ENCODE data around the gene CALN1.

The CALN1 gene

GRCh38 chr7:72254455-72254854 lies 157.7 kb downstream of the CALN1 start:
- H3K4me3 ChIP-seq (ENCODE audit: insufficient read depth in 1 of 2, low read depth in 1 of 2, low read length in 2 of 2), result no peak overlapping the region
- H3K36me3 ChIP-seq (ENCODE audit: control insufficient read depth in 1 of 2, insufficient read depth in 2 of 2, low read depth in 1 of 2, low read length in 2 of 2), result no peaks in the 10 kb centered on the region
- H3K4me1 ChIP-seq (ENCODE audit: control insufficient read depth, insufficient read depth, low read depth, low read length), result no peaks in the 10 kb centered on the region
- no peak overlapping the region for H3K14ac ChIP-seq (ENCODE audit: low read length in 2 of 2)
- H2AFZ ChIP-seq (ENCODE audit: low read depth, low read length), result no peak overlapping the region
- H2BK15ac ChIP-seq (ENCODE audit: low read depth, poor library complexity, severe bottlenecking), result no peak overlapping the region
- no peak overlapping the region for H3K9ac ChIP-seq (ENCODE audit: low read length)
- no peaks in the 10 kb centered on the region for H3K27me3 ChIP-seq (ENCODE audit: control insufficient read depth in 1 of 2, insufficient read depth in 1 of 2, low read length in 2 of 2)
- H3K18ac ChIP-seq (ENCODE audit: low read depth in 1 of 2, low read length in 2 of 2), result no peak overlapping the region
- no peak overlapping the region for H3K4ac ChIP-seq (ENCODE audit: low read depth in 1 of 2, low read length in 2 of 2)
- no peaks in the 10 kb centered on the region for H3K79me1 ChIP-seq (replicated peaks; ENCODE audit: low read length, poor library complexity, severe bottlenecking)
- no peak overlapping the region for H2AK5ac ChIP-seq (ENCODE audit: low read length, severe bottlenecking)
- H3K4me2 ChIP-seq (ENCODE audit: low read length, poor library complexity, severe bottlenecking), result no peak overlapping the region
- no peak overlapping the region for H3K23ac ChIP-seq (ENCODE audit: low read length in 2 of 2)
- no peak overlapping the region for H2BK12ac ChIP-seq (ENCODE audit: low read length in 2 of 2)
- DNase-seq, result no peak
- H4K8ac ChIP-seq (ENCODE audit: low read length), result no peak overlapping the region
- no peak overlapping the region for H4K91ac ChIP-seq (ENCODE audit: low read length)
- no peak overlapping the region for H3K27ac ChIP-seq (ENCODE audit: low read length, poor library complexity, severe bottlenecking)
- no peak overlapping the region for H2BK120ac ChIP-seq (ENCODE audit: low read depth, low read length)
- peaks cover 4% of the 10 kb centered on the region for H3K9me3 ChIP-seq (ENCODE audit: control insufficient read depth, low read length)
- WGBS, result 65% methylated on average over 2 of the region's 4 CpGs
- no peak overlapping the region for H2BK5ac ChIP-seq (ENCODE audit: low read depth, low read length, poor library complexity, severe bottlenecking)

- Histone ChIP-seq H3K4me1 (ENCODE audit: control insufficient read depth, insufficient read depth, low read depth, low read length) (no peaks in the 10 kb centered on the region), H3K27ac (ENCODE audit: low read length, poor library complexity, severe bottlenecking) (no peak overlapping the region), H3K9me3 (ENCODE audit: control insufficient read depth, low read length) (peaks cover 3% of the 10 kb centered on the region), H3K9ac (ENCODE audit: low read length) (no peak overlapping the region), H3K14ac (ENCODE audit: low read length in 2 of 2) (no peak overlapping the region), H2BK120ac (ENCODE audit: low read depth, low read length) (no peak overlapping the region), H2BK12ac (ENCODE audit: low read length in 2 of 2) (no peak overlapping the region), H2AK5ac (ENCODE audit: low read length, severe bottlenecking) (no peak overlapping the region), H3K4me2 (ENCODE audit: low read length, poor library complexity, severe bottlenecking) (no peak overlapping the region), H2BK15ac (ENCODE audit: low read depth, poor library complexity, severe bottlenecking) (no peak overlapping the region), H3K18ac (ENCODE audit: low read depth in 1 of 2, low read length in 2 of 2) (no peak overlapping the region), H4K91ac (ENCODE audit: low read length) (no peak overlapping the region), H3K4me3 (ENCODE audit: insufficient read depth in 1 of 2, low read depth in 1 of 2, low read length in 2 of 2) (no peak overlapping the region), H3K79me1 (replicated peaks; ENCODE audit: low read length, poor library complexity, severe bottlenecking) (no peaks in the 10 kb centered on the region), H3K27me3 (ENCODE audit: control insufficient read depth in 1 of 2, insufficient read depth in 1 of 2, low read length in 2 of 2) (no peaks in the 10 kb centered on the region), H4K8ac (ENCODE audit: low read length) (no peak overlapping the region), H3K23ac (ENCODE audit: low read length in 2 of 2) (no peak overlapping the region), H3K4ac (ENCODE audit: low read depth in 1 of 2, low read length in 2 of 2) (no peak overlapping the region), H2AFZ (ENCODE audit: low read depth, low read length) (no peak overlapping the region), H2BK5ac (ENCODE audit: low read depth, low read length, poor library complexity, severe bottlenecking) (no peak overlapping the region), H3K36me3 (ENCODE audit: control insufficient read depth in 1 of 2, insufficient read depth in 2 of 2, low read depth in 1 of 2, low read length in 2 of 2) (no peaks in the 10 kb centered on the region)
- WGBS, result 64% methylated on average over 3 of the region's 3 CpGs
- no peak for DNase-seq
These were observed 163.0 kb downstream of the CALN1 start for GRCh38 chr7:72249106-72249505.

- no peak for DNase-seq
- H2BK12ac ChIP-seq (ENCODE audit: low read length in 2 of 2), result no peak overlapping the region
- H3K27ac ChIP-seq (ENCODE audit: low read length, poor library complexity, severe bottlenecking), result no peak overlapping the region
- no peak overlapping the region for H2BK120ac ChIP-seq (ENCODE audit: low read depth, low read length)
- H3K4me1 ChIP-seq (ENCODE audit: control insufficient read depth, insufficient read depth, low read depth, low read length), result no peaks in the 10 kb centered on the region
- no peaks in the 10 kb centered on the region for H3K79me1 ChIP-seq (replicated peaks; ENCODE audit: low read length, poor library complexity, severe bottlenecking)
- H4K8ac ChIP-seq (ENCODE audit: low read length), result no peak overlapping the region
- no peak overlapping the region for H2BK15ac ChIP-seq (ENCODE audit: low read depth, poor library complexity, severe bottlenecking)
- H2AFZ ChIP-seq (ENCODE audit: low read depth, low read length), result no peak overlapping the region
- no peak overlapping the region for H3K4me3 ChIP-seq (ENCODE audit: insufficient read depth in 1 of 2, low read depth in 1 of 2, low read length in 2 of 2)
- no peak overlapping the region for H3K4me2 ChIP-seq (ENCODE audit: low read length, poor library complexity, severe bottlenecking)
- H3K27me3 ChIP-seq (ENCODE audit: control insufficient read depth in 1 of 2, insufficient read depth in 1 of 2, low read length in 2 of 2), result no peaks in the 10 kb centered on the region
- no peak overlapping the region for H4K91ac ChIP-seq (ENCODE audit: low read length)
- H2AK5ac ChIP-seq (ENCODE audit: low read length, severe bottlenecking), result no peak overlapping the region
- H3K14ac ChIP-seq (ENCODE audit: low read length in 2 of 2), result no peak overlapping the region
- no peak overlapping the region for H3K23ac ChIP-seq (ENCODE audit: low read length in 2 of 2)
- no peak overlapping the region for H3K4ac ChIP-seq (ENCODE audit: low read depth in 1 of 2, low read length in 2 of 2)
- H3K18ac ChIP-seq (ENCODE audit: low read depth in 1 of 2, low read length in 2 of 2), result no peak overlapping the region
- peaks cover 3% of the 10 kb centered on the region for H3K9me3 ChIP-seq (ENCODE audit: control insufficient read depth, low read length)
- 80% methylated on average over 9 of the region's 10 CpGs for WGBS
- H2BK5ac ChIP-seq (ENCODE audit: low read depth, low read length, poor library complexity, severe bottlenecking), result no peak overlapping the region
- no peak overlapping the region for H3K9ac ChIP-seq (ENCODE audit: low read length)
- no peaks in the 10 kb centered on the region for H3K36me3 ChIP-seq (ENCODE audit: control insufficient read depth in 1 of 2, insufficient read depth in 2 of 2, low read depth in 1 of 2, low read length in 2 of 2)
These were observed 167.2 kb downstream of the CALN1 start for GRCh38 chr7:72244826-72245398.

GRCh38 chr7:72243329-72243728 lies 168.8 kb downstream of the CALN1 start:
- Histone ChIP-seq H3K14ac (ENCODE audit: low read length in 2 of 2) (no peak overlapping the region), H2AFZ (ENCODE audit: low read depth, low read length) (no peak overlapping the region), H3K36me3 (ENCODE audit: control insufficient read depth in 1 of 2, insufficient read depth in 2 of 2, low read depth in 1 of 2, low read length in 2 of 2) (no peaks in the 10 kb centered on the region), H3K9ac (ENCODE audit: low read length) (no peak overlapping the region), H2BK120ac (ENCODE audit: low read depth, low read length) (no peak overlapping the region), H4K8ac (ENCODE audit: low read length) (no peak overlapping the region), H3K4me2 (ENCODE audit: low read length, poor library complexity, severe bottlenecking) (no peak overlapping the region), H3K18ac (ENCODE audit: low read depth in 1 of 2, low read length in 2 of 2) (no peak overlapping the region), H3K9me3 (ENCODE audit: control insufficient read depth, low read length) (peaks cover 3% of the 10 kb centered on the region), H2BK5ac (ENCODE audit: low read depth, low read length, poor library complexity, severe bottlenecking) (no peak overlapping the region), H2BK15ac (ENCODE audit: low read depth, poor library complexity, severe bottlenecking) (no peak overlapping the region), H3K4me3 (ENCODE audit: insufficient read depth in 1 of 2, low read depth in 1 of 2, low read length in 2 of 2) (no peak overlapping the region), H4K91ac (ENCODE audit: low read length) (no peak overlapping the region), H3K27me3 (ENCODE audit: control insufficient read depth in 1 of 2, insufficient read depth in 1 of 2, low read length in 2 of 2) (no peaks in the 10 kb centered on the region), H3K4ac (ENCODE audit: low read depth in 1 of 2, low read length in 2 of 2) (no peak overlapping the region), H2BK12ac (ENCODE audit: low read length in 2 of 2) (no peak overlapping the region), H3K79me1 (replicated peaks; ENCODE audit: low read length, poor library complexity, severe bottlenecking) (no peaks in the 10 kb centered on the region), H3K4me1 (ENCODE audit: control insufficient read depth, insufficient read depth, low read depth, low read length) (no peaks in the 10 kb centered on the region), H3K27ac (ENCODE audit: low read length, poor library complexity, severe bottlenecking) (no peak overlapping the region), H2AK5ac (ENCODE audit: low read length, severe bottlenecking) (no peak overlapping the region), H3K23ac (ENCODE audit: low read length in 2 of 2) (no peak overlapping the region)
- no peak for DNase-seq
- 75% methylated on average over 6 of the region's 6 CpGs for WGBS
